Right renal cortex interstitium (tissue), 3 donors: Measurements from ENCODE around the gene SMIM36. TPM values are rescaled to one million over a fixed set of nuclear protein-coding genes. Genes with fewer than 3 reads are reported as not detected.
"Not testable (repeated sequence)": the region's sequence is repeated elsewhere in the genome, so short reads cannot be mapped to it uniquely, and the experiment has no call there.

Experiments
- DNase-seq, 3 donors: peaks; one replicate each; pipeline ENCODE4 v3.0.0-alpha.2; 2013; ENCODE audit warnings: low read depth in 3 of 3, low spot score in 2 of 3
- polyA plus RNA-seq, 3 donors: library from polyadenylated mRNA; unstranded; fragments of 120-200 nt; gene quantifications; one replicate each; pipeline ENCODE4 v1.2.1, GENCODE V29; 2013; ENCODE audit not compliant: insufficient read length in 3 of 3

Gene SMIM36
- polyA plus RNA-seq, 3 donors = 0.06 to 0.12 TPM; not detected in 1

- DNase-seq = no peak
These were observed 93.6 kb downstream of the SMIM36 start for GRCh38 chr17:55417411-55418268.

DNA sequence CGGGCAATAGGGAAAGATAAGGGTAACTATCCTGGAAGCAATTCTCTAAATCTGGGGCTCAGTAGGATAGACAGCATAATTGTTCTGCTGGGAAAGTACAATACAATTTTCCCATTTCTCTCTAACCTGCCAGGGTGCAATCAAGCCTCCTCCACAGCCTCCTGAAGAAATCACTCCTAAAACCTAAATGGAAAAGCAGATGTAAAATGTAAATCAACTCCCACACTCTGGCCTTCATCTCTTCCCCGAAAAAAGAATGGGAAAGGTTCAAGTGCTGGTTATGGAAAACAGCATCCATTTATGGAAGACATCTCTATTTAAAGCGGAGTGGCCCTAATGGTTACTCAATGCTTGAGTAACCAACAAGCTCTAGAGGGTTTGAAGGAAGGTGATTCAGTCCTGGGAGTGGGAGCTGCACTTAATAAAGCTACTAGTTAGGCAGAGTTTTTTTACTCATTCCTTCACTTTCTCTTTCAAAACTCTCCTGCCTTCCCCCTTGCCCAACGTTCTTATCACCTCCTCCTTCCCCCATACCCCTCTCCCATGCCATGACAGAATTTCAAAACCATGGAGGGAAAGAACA lies 94.7 kb downstream of the SMIM36 start:
- no peak for DNase-seq

DNA sequence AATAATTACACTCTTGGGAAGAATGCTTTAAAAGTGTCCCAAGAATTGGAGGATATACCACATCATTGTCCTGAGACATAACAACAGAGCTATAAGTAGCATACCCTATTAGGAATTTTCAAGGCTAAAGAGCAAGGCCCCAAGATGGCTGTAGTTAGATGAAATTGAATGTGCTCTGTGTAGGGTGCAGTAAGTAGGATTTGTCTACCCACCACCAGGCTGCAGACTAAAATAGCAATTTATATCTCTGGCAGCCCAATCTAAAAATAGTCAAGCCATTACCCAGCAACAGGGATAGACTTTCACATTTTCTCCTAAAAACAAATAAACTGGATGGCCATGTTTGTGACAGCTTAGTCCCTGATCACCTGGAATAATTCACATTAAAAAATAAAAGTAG lies 95.3 kb downstream of the SMIM36 start:
- DNase-seq = no peak

DNA sequence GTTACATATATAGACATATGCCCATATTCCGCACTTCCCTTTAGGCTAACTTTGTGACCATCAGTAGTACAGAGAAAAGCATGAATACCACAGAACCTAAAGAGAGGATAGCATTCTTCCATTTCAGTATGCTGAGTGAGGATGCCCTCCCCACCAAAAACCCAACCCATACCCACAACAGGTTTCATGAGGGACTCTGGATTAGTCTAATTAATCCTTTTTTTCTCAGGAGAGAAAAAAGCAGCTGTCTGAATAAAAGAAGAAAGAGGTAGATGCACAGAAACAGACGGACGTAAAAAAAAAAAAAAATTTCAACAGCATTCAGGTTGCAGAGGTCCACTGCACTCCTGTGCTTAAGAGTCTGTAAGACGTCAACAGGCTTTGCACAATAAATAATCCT lies 96.3 kb downstream of the SMIM36 start:
- no peak for DNase-seq

DNA sequence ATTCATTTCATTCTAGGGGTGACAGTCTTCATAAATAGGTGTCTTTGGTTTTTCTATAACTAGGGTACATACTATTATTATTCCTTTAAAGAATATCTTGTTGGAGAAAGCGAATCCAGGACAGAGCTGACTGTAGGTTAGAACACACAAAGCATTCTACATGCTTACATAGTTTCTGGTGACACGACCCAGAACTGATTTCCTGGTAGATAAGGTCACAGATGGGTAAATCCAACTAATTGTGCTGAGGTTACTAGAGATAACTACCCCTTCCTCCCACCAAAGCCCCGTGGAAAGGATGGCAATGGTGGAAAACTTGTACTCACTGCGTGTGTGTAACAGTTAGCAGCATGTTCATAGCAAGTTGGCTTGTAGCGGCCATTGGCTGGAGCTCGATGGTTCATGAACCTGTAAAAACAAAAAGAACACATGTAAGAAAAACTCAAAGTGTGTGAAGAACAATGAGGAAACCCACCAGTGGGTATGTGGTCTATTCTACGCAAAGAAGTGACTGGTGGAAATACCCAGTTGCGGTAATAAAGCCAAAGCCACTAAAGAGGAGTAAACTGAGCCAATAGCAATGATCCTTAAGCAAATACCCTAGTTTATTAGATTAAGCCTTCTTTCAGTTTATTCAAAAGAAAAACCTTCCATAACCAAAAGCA lies 97.3 kb downstream of the SMIM36 start:
- no peak for DNase-seq

GRCh38 chr17:55411463-55411855 lies 99.8 kb downstream of the SMIM36 start:
- no peak for DNase-seq

GRCh38 chr17:55410722-55411462 lies 100.4 kb downstream of the SMIM36 start:
- DNase-seq = no peak

- no peak for DNase-seq
These were observed 102.0 kb downstream of the SMIM36 start for GRCh38 chr17:55409030-55409800.

DNA sequence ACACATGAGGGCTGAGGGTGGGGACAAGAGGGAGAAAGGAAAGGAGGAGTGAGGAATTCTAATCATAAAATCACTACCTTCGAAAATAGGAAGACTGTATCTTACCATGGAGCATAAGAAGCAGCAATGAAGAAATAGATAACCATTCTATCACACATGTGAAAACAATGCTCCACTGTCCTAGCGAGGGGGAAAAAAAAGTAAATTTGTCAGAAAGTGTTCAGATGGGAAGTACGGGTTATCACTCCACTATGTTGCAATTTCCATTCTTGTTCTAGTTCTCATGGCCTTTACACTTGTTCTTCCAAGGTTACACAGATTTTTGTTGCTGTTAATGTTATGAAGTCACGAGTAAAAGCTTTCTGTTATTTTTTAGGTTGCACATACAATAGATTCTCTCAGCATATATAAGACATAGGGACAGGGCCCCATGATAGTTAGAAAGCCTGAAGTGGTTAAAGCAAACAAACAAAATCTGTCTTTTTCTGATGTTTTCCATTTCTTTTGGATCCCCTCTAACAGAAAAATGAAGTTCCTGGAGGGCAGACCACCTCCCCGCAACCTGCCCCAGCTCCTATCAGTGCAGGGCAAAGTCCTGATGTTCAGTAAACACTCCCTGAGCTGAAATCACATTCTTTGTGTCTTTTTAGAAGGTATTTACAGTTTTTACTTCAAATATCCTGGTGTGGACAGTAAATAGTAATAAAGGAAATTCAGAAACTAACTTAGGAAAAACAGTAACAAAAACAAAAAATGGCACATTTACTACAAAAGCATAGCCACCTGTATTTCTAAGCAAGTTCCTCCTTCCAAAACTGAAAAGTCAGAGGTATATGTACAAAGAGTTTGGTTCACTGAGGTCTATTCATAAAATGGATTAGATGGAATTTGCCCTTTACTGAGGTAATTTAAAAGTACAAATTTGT lies 103.3 kb downstream of the SMIM36 start:
- no peak for DNase-seq

GRCh38 chr17:55405600-55405999 lies 105.7 kb downstream of the SMIM36 start:
- no peak for DNase-seq

DNA sequence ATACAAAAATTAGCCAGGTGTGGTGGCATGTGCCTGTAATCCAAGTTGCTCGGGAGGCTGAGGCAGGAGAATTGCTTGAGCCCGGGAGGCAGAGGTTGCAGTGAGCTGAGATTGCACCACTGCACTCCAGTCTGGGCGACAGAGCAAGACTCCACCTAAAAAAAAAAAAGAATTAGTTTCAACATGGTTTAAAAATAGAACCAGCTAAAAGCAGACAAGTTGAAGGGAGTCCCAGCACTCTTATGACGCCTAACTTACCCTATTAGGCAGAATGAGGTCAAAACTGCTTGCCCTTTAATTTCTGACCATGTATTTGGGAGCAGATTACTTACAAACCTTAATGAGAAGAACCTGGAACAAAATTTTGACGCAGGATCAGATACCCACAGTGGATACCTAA lies 107.1 kb downstream of the SMIM36 start:
- not testable (repeated sequence) for DNase-seq

DNA sequence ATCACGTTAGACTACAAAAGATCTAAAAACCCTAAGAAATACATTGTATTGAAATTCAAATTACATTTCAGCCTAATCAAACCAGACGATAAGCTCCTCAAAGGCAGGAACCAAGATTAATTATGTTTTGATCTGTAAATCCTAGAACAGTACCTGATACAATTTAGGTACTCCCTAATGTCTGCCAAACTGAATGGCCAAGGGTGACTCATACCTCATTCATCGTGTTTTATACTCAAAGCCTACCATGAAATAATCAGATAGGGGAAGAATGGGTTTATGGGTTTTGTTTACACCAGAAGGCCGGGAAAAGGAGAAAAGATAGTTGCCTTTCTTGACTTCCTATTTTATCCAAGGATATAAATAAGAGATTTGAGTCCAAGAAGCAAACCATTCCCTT lies 108.9 kb downstream of the SMIM36 start:
- no peak for DNase-seq

Other genes with a start within 250 kb of the SMIM36 start
- 1 to 10 TPM; 5.1 to 5.6 (median 5.5) TPM for gene HLF, start 246.5 kb downstream of the SMIM36 start, polyA plus RNA-seq
- 10 to 100 TPM; 21.6 to 24.6 (median 22.1) TPM for gene MMD, start 89.6 kb downstream of the SMIM36 start, polyA plus RNA-seq
- 10 to 100 TPM; 47.4 to 86.4 (median 54.7) TPM for gene TMEM100, start 211.4 kb upstream of the SMIM36 start, polyA plus RNA-seq
- 10 to 100 TPM; 30.9 to 35.7 (median 32.1) TPM for gene PCTP, start 239.6 kb upstream of the SMIM36 start, polyA plus RNA-seq